GM12865 (cell line): ENCODE measurements around the gene PIEZO2.

Experiments
- DNase-seq: peaks from one replicate; pipeline ENCODE4 v3.0.0; 2010; ENCODE audit warnings: low read depth
- H3K4me3 ChIP-seq: 2 replicates; pipeline ENCODE4 v1.5.1; 2011; ENCODE audit warnings: mild to moderate bottlenecking, low read depth, low read length, control low read depth
- TF ChIP-seq, protein P1 (sequence below): IDR thresholded peaks from 2 replicates; pipeline ENCODE4 v1.5.1; 2011; ENCODE audit warnings: low read length, control low read depth, low read depth, inconsistent platforms; ENCODE audit not compliant: insufficient read depth; ENCODE audit errors: missing control alignments

The PIEZO2 gene

DNA sequence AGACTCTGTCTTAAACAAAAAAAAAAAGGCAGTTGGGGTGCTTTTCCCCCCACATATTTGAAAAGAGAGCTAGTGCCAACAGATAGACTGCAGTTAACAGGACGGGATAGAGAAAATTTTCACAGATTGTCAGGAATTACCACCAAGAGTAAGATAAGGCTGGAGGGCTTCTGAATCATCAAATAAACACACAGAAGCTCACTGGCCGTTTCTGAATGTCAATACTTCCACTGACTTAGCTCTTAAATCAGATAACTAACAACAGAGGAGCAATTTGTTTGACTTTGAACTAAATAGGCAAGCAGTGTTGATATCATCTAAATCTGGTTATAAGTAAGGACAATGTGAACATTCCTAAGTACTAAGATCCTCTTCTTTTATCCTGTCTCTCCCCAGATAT, 34.7 kb downstream of the PIEZO2 start:
- TF ChIP-seq, protein P1, sequence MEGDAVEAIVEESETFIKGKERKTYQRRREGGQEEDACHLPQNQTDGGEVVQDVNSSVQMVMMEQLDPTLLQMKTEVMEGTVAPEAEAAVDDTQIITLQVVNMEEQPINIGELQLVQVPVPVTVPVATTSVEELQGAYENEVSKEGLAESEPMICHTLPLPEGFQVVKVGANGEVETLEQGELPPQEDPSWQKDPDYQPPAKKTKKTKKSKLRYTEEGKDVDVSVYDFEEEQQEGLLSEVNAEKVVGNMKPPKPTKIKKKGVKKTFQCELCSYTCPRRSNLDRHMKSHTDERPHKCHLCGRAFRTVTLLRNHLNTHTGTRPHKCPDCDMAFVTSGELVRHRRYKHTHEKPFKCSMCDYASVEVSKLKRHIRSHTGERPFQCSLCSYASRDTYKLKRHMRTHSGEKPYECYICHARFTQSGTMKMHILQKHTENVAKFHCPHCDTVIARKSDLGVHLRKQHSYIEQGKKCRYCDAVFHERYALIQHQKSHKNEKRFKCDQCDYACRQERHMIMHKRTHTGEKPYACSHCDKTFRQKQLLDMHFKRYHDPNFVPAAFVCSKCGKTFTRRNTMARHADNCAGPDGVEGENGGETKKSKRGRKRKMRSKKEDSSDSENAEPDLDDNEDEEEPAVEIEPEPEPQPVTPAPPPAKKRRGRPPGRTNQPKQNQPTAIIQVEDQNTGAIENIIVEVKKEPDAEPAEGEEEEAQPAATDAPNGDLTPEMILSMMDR = no peak
- no peak for DNase-seq
- no peak overlapping the region for H3K4me3 ChIP-seq

DNA sequence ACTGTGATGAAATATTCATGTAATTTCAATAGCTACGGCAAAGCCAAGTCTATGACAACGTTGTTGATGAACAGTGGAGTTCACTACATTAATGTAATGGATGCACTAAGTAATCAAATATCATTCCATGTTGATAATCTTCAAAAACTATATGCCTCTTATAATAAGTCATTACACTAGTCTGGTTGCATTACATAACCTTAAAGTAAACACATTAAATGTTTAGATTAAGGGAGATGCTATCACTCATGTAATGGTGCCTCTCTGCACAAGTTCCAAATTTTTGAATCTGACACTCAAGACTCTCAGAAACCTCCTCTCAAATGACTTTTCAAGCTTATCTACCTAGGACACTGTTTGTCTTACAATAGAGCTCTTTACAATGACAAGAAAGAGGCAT, 35.4 kb downstream of the PIEZO2 start:
- TF ChIP-seq, protein P1 = no peak
- no peak for DNase-seq
- no peak overlapping the region for H3K4me3 ChIP-seq

DNA sequence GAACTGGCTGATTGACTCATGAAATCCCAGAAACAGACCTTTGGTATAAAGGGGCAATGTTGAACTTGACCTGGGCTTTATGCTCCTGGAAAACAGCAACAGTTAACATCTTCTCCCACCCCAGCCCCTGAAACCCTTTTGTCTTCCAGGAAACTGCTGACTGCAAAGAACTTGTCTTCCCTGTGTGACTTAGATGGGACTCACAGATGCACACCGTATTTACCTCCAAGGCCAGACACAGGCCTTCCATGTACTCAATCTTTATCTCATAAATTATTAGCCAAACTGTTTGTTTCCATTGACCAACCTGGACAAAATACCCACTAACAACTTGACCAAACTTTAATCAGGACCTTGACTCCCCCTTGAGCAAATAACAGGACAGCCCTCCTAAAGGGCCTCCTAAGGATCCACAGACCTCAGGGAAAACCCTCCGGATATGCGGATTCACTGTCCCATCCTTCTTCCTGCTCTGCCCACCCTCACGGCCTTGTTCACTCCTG, 36.3 kb downstream of the PIEZO2 start:
- TF ChIP-seq, protein P1 = no peak
- H3K4me3 ChIP-seq = no peak overlapping the region
- no peak for DNase-seq

DNA sequence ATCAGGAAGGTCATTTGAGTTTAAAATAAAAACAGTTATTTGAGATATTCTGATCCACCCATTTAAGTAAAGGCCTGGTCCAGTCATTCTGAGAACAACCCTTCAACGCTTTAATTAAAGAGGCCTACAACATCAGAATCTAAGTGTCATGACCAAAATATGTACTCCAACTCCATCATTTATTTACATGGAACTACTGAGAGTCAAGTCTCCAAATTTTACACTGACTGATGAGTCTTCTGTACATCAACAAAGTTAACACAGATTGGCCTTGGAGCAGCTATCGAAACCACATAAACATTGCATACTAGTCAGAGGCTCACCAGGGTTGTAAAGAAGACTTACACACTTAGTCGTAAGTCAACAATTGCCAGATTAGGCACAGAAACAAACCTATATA, 37.1 kb downstream of the PIEZO2 start:
- no peak for DNase-seq
- H3K4me3 ChIP-seq = no peak overlapping the region
- TF ChIP-seq, protein P1 = no peak

DNA sequence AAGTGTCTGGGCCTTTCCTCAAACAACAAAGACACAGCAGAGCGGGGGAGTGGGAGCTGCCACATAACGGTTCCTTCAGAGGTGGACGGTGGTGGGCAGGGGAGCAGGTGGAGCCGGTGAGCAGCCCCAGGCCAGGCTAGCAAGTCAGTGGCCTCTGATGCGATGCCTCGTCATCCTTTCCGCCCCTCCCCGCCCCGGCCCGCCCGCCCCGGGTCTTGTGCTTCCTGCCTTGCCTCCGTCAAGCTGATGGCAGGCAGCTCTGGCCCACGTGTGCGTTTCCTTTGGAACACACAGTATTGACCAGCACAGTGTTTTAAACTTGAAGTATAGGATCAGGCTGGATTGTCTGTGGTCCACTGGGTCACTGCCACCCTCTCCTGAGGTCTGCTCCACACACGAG, 38.9 kb downstream of the PIEZO2 start:
- no peak overlapping the region for H3K4me3 ChIP-seq
- TF ChIP-seq, protein P1 = no peak
- DNase-seq = no peak

DNA sequence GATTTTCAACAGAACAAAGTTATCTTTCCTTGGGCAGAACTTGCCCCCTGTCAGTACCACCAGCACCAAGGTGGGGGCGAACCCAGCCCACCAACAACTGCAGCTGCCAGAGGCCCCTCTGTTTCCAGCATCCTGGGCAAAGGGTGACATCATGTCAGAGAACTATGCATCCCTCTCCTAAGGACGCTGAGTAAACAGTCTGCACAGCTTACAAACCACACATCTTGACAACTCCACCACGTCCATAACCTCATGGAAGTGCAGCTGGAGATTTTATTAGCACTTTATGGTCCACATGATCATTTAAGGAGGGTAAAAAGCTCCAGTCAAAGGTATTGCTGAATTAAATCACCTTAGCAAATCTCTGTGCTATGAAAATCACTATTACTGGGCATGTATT, 40.4 kb downstream of the PIEZO2 start:
- no peak overlapping the region for H3K4me3 ChIP-seq
- TF ChIP-seq, protein P1 = no peak
- no peak for DNase-seq

DNA sequence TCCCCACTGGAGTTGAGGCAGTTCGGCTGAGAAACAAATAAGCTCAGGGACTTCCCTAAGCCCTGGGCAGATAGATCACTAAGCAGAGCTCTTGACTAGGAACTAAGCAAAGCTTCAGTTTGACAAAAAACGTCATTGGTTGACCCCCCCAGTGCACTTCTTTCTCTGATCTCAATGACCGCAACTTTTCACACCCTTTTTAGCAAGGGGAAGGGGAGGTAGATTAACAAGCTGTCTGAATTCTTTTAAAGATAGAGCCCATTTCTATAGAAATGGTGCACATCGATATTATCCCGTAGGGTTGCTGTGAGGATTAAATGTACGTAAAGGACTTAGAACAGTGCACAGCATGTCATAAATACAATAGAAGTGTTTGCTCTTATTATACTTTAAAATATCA, 42.5 kb downstream of the PIEZO2 start:
- TF ChIP-seq, protein P1 = no peak
- no peak overlapping the region for H3K4me3 ChIP-seq
- DNase-seq = no peak
